ENCODE data around the gene USB1. TPM values are rescaled to one million over a fixed set of nuclear protein-coding genes. Genes with fewer than 3 reads are reported as not detected.

Gene USB1
- total and polyA plus RNA-seq, 2 donors (not counting 1 experiment from before 2014, with no cell fraction given) = 18.8 to 32.7 TPM

DNA sequence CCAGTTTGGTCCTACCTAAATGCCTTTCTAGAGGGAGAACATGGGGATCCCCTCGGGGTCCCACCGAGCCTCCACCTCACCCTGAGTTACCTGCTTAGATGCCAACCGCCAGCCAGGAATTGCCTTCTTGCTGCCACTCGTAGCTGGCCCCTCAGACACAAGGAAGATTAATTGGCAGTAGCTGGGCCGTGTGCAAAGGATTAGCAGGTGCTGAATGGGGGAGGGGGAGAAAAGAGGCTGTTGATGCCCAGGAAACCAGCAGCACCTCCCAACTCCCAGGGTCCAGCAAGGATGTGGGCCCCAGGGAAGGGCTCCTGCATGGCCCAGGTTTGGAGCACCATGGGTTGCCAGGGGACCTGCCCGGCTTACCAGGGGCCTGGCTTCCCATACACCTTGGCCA, 30.2 kb upstream of the USB1 start, which contains the start of gene CNGB1:
CNGB1 (minus strand) TSS at position 159 of the 400 bp plus-strand sequence. CDS start 3,842 bp downstream, outside the sequence.
- Histone ChIP-seq H3K79me2 (ENCODE audit: control insufficient read depth, insufficient read depth, low read length) (no peaks in the 10 kb centered on the region), H3K27ac (ENCODE audit: insufficient read depth, low read length) (no peak within 1 kb of the TSS), H3K4me2 (ENCODE audit: extremely low read depth, insufficient read depth, low read length) (no peak within 1 kb of the TSS), H3K4me1 (ENCODE audit: control insufficient read depth, extremely low read depth, insufficient read depth, low read length) (no peaks in the 10 kb centered on the region), H3K36me3 (ENCODE audit: control insufficient read depth, insufficient read depth, low read length) (no peaks in the 10 kb centered on the region), H3K9ac (ENCODE audit: insufficient read depth, low read length) (no peak within 1 kb of the TSS), H3K4me3 (replicated peaks in 1 of 4; ENCODE audit: control extremely low read depth in 1 of 4, insufficient read depth in 1 of 4, low read depth in 3 of 4, low read length in 4 of 4) (no peak within 1 kb of the TSS), H2AFZ (ENCODE audit: low read length) (no peak within 1 kb of the TSS), H3K9me3 (ENCODE audit: control insufficient read depth, insufficient read depth, low read depth, low read length) (no peaks in the 10 kb centered on the region), H4K20me1 (ENCODE audit: control insufficient read depth, extremely low read depth, insufficient read depth, low read length) (no peaks in the 10 kb centered on the region), H3K27me3 (ENCODE audit: control insufficient read depth, insufficient read depth, low read length) (no peaks in the 10 kb centered on the region)
- TF ChIP-seq EZH2 (IDR thresholded peaks at IDR 0.05; ENCODE audit: low read length, missing control alignments) = no peak
- DNase-seq (ENCODE audit: low read depth in 2 of 2) = no peak

DNA sequence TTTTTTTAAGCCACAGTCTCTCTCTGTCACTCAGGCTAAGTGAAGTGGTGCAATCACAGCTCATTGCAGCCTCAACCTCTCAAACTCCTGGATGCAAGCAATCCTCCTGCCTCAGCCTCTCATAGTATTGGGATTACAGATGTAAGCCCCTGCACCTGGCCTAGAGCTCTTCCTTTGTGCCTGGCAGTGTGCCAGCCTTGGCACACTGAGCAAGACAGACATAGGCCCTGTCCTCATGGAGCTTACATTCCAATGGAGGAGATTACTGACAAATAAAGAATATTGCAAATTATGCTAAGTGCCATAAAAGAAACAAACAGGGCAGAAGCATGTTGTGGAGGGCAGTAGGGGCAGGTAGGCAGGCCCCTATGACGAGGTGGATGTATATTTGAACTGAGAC, 29.4 kb upstream of the USB1 start:
- H3K27me3 ChIP-seq (ENCODE audit: control insufficient read depth, insufficient read depth, low read length) = no peaks in the 10 kb centered on the region
- H3K4me3 ChIP-seq (replicated peaks in 1 of 4; ENCODE audit: control extremely low read depth in 1 of 4, insufficient read depth in 1 of 4, low read depth in 3 of 4, low read length in 4 of 4) = no peak overlapping the region
- no peak overlapping the region for H3K9ac ChIP-seq (ENCODE audit: insufficient read depth, low read length)
- H3K4me1 ChIP-seq (ENCODE audit: control insufficient read depth, extremely low read depth, insufficient read depth, low read length) = no peaks in the 10 kb centered on the region
- no peak overlapping the region for H3K4me2 ChIP-seq (ENCODE audit: extremely low read depth, insufficient read depth, low read length)
- H3K9me3 ChIP-seq (ENCODE audit: control insufficient read depth, insufficient read depth, low read depth, low read length) = no peaks in the 10 kb centered on the region
- TF ChIP-seq, protein P1, sequence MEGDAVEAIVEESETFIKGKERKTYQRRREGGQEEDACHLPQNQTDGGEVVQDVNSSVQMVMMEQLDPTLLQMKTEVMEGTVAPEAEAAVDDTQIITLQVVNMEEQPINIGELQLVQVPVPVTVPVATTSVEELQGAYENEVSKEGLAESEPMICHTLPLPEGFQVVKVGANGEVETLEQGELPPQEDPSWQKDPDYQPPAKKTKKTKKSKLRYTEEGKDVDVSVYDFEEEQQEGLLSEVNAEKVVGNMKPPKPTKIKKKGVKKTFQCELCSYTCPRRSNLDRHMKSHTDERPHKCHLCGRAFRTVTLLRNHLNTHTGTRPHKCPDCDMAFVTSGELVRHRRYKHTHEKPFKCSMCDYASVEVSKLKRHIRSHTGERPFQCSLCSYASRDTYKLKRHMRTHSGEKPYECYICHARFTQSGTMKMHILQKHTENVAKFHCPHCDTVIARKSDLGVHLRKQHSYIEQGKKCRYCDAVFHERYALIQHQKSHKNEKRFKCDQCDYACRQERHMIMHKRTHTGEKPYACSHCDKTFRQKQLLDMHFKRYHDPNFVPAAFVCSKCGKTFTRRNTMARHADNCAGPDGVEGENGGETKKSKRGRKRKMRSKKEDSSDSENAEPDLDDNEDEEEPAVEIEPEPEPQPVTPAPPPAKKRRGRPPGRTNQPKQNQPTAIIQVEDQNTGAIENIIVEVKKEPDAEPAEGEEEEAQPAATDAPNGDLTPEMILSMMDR (conservative IDR thresholded peaks at IDR 0.05 in 1 of 2, IDR thresholded peaks at IDR 0.05 in 1 of 2; ENCODE audit: low read depth in 1 of 2, low read length in 2 of 2) = no peak
- no peak for TF ChIP-seq EZH2 (IDR thresholded peaks at IDR 0.05; ENCODE audit: low read length, missing control alignments)
- no peaks in the 10 kb centered on the region for H3K79me2 ChIP-seq (ENCODE audit: control insufficient read depth, insufficient read depth, low read length)
- H4K20me1 ChIP-seq (ENCODE audit: control insufficient read depth, extremely low read depth, insufficient read depth, low read length) = no peaks in the 10 kb centered on the region
- H3K27ac ChIP-seq (ENCODE audit: insufficient read depth, low read length) = no peak overlapping the region
- H3K36me3 ChIP-seq (ENCODE audit: control insufficient read depth, insufficient read depth, low read length) = no peaks in the 10 kb centered on the region
- H2AFZ ChIP-seq (ENCODE audit: low read length) = no peak overlapping the region
- DNase-seq (ENCODE audit: low read depth in 2 of 2) = no peak

DNA sequence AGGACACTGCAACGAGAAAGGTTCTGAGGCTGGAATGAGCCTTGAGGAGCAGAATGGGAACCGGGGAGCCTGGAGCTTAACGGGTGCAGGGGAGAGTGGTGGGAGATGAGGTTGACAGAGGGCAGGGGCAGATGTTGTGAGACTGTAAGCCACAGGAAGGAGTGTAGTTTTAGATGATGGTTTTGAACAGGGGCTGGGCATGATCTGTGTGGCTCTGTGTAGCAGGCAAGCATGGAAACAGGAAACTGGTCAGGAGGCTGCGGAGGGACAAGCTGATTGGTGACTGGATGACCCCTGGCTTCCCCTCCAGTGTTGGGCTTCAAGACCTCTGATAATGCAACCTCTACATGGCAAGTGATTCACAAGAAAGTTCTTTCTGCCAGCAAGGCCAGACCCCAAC, 28.9 kb upstream of the USB1 start:
- Histone ChIP-seq H3K4me1 (ENCODE audit: control insufficient read depth, extremely low read depth, insufficient read depth, low read length) (no peaks in the 10 kb centered on the region), H3K9me3 (ENCODE audit: control insufficient read depth, insufficient read depth, low read depth, low read length) (no peaks in the 10 kb centered on the region), H3K36me3 (ENCODE audit: control insufficient read depth, insufficient read depth, low read length) (no peaks in the 10 kb centered on the region), H3K27me3 (ENCODE audit: control insufficient read depth, insufficient read depth, low read length) (no peaks in the 10 kb centered on the region), H4K20me1 (ENCODE audit: control insufficient read depth, extremely low read depth, insufficient read depth, low read length) (no peaks in the 10 kb centered on the region), H3K9ac (ENCODE audit: insufficient read depth, low read length) (no peak overlapping the region), H3K27ac (ENCODE audit: insufficient read depth, low read length) (no peak overlapping the region), H2AFZ (ENCODE audit: low read length) (no peak overlapping the region), H3K79me2 (ENCODE audit: control insufficient read depth, insufficient read depth, low read length) (no peaks in the 10 kb centered on the region), H3K4me3 (replicated peaks in 1 of 4; ENCODE audit: control extremely low read depth in 1 of 4, insufficient read depth in 1 of 4, low read depth in 3 of 4, low read length in 4 of 4) (no peak overlapping the region), H3K4me2 (ENCODE audit: extremely low read depth, insufficient read depth, low read length) (no peak overlapping the region)
- TF ChIP-seq EZH2 (IDR thresholded peaks at IDR 0.05; ENCODE audit: low read length, missing control alignments) = no peak
- TF ChIP-seq, protein P1 (conservative IDR thresholded peaks at IDR 0.05 in 1 of 2, IDR thresholded peaks at IDR 0.05 in 1 of 2; ENCODE audit: low read depth in 1 of 2, low read length in 2 of 2) = no peak
- no peak for DNase-seq (ENCODE audit: low read depth in 2 of 2)
